A549 (cell line): ENCODE measurements around the gene KCNA10.

Experiments
- BCL3 ChIP-seq: fragments of >200 bp; sonication (Bioruptor Twin); formaldehyde crosslinking; IDR thresholded peaks from 3 replicates; pipeline ENCODE4 v1.6.1; 2016
- CTCF ChIP-seq: fragments of >200 bp; sonication (Bioruptor Twin); formaldehyde crosslinking; IDR thresholded peaks from 3 replicates; pipeline ENCODE4 v1.5.1; 2016
- HDAC2 ChIP-seq: fragments of 200-600 bp; sonication (generic); IDR thresholded peaks from 2 replicates; pipeline ENCODE4 v1.6.1; 2016
- REST ChIP-seq: fragments of 200-600 bp; sonication (generic); IDR thresholded peaks from 2 replicates; pipeline ENCODE4 v1.6.1; 2016; ENCODE audit warnings: antibody characterized with exemption, mild to moderate bottlenecking, moderate library complexity

GRCh38 chr1:110476028-110476765 lies 42.8 kb downstream of the KCNA10 start:
- TF ChIP-seq CTCF (no peak), REST (no peak), HDAC2 (no peak), BCL3 (no peak)
